Measurements from ENCODE around the gene MBOAT7. TPM values are rescaled to one million over a fixed set of nuclear protein-coding genes. Genes with fewer than 3 reads are reported as not detected.

The MBOAT7 gene
- total and polyA plus RNA-seq, 2 donors (not counting 3 experiments of a cell fraction or from before 2014, with no cell fraction given), result 204 to 218 TPM

- Histone ChIP-seq H4K20me1 (replicated peaks; ENCODE audit: control insufficient read depth, extremely low read depth, insufficient read depth, low read length) (no peaks in the 10 kb centered on the region), H3K9me1 (replicated peaks; ENCODE audit: control insufficient read depth, extremely low read depth, insufficient read depth, low read length) (no peaks in the 10 kb centered on the region), H3K4me1 (ENCODE audit: control insufficient read depth, extremely low read depth, insufficient read depth, low read length) (peaks cover 10% of the 10 kb centered on the region), H3K79me2 (ENCODE audit: control insufficient read depth, insufficient read depth, low read length) (peaks cover 21% of the 10 kb centered on the region), H3K4me3 (replicated peaks in 1 of 3; ENCODE audit: insufficient read depth in 1 of 3, low read depth in 1 of 3, low read length in 3 of 3) (no peak overlapping the region), H3K9me3 (replicated peaks; ENCODE audit: control insufficient read depth, insufficient read depth, low read length) (no peaks in the 10 kb centered on the region), H2AFZ (ENCODE audit: low read depth, low read length) (no peak overlapping the region), H3K27me3 (ENCODE audit: control insufficient read depth in 2 of 2, insufficient read depth in 2 of 2, low read length in 2 of 2) (no peaks in the 10 kb centered on the region), H3K9ac (replicated peaks; ENCODE audit: extremely low read depth, insufficient read depth, low read length) (no peak overlapping the region), H3K4me2 (ENCODE audit: insufficient read depth, low read length) (no peak overlapping the region), H3K27ac (ENCODE audit: insufficient read depth, low read depth, low read length) (no peak overlapping the region), H3K36me3 (ENCODE audit: control insufficient read depth in 2 of 2, extremely low read depth in 1 of 2, insufficient read depth in 2 of 2, low read length in 2 of 2) (peaks cover 1 to 3% of the 10 kb centered on the region in 2 experiments)
- dilution Hi-C loops (cut with MboI; ENCODE audit: extremely low pct_ligation_motif_present, low sequenced_read_pairs), result no loop called here
- DNase-seq (ENCODE audit: low read depth, low spot score) (no peak), FAIRE-seq (no peak)
- TF ChIP-seq EZH2 (IDR thresholded peaks at IDR 0.05; ENCODE audit: borderline replicate concordance, low read depth, low read length, severe bottlenecking) (no peak), MYC (IDR thresholded peaks at IDR 0.05; ENCODE audit: low read depth, low read length) (no peak), JUN (IDR thresholded peaks at IDR 0.05; ENCODE audit: borderline replicate concordance, insufficient read depth, insufficient read length, low read depth) (no peak), POLR2AphosphoS5 (IDR thresholded peaks at IDR 0.05; ENCODE audit: insufficient read depth, low read depth, low read length) (no peak), FOS (IDR thresholded peaks at IDR 0.05; ENCODE audit: borderline replicate concordance, insufficient read depth, low read length) (no peak)
- TF ChIP-seq, protein P1, sequence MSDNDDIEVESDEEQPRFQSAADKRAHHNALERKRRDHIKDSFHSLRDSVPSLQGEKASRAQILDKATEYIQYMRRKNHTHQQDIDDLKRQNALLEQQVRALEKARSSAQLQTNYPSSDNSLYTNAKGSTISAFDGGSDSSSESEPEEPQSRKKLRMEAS (IDR thresholded peaks at IDR 0.05; ENCODE audit: insufficient read depth, insufficient read length), result no peak
- TF ChIP-seq, protein P2, sequence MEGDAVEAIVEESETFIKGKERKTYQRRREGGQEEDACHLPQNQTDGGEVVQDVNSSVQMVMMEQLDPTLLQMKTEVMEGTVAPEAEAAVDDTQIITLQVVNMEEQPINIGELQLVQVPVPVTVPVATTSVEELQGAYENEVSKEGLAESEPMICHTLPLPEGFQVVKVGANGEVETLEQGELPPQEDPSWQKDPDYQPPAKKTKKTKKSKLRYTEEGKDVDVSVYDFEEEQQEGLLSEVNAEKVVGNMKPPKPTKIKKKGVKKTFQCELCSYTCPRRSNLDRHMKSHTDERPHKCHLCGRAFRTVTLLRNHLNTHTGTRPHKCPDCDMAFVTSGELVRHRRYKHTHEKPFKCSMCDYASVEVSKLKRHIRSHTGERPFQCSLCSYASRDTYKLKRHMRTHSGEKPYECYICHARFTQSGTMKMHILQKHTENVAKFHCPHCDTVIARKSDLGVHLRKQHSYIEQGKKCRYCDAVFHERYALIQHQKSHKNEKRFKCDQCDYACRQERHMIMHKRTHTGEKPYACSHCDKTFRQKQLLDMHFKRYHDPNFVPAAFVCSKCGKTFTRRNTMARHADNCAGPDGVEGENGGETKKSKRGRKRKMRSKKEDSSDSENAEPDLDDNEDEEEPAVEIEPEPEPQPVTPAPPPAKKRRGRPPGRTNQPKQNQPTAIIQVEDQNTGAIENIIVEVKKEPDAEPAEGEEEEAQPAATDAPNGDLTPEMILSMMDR (IDR thresholded peaks at IDR 0.05; ENCODE audit: extremely low read depth in 1 of 2, insufficient read depth in 1 of 2, low read depth in 1 of 2, low read length in 2 of 2), result no peak
- no TSS peak for BruUV-seq (replicated peaks)
- intact Hi-C loops (cut with micrococcal nuclease), result no loop called here
- ChIA-PET CTCF (interaction anchor here (1.1 to 2.7 kb wide), 2 partner anchors 28 to 73 kb away, joined by 3 to 11 read pairs; no protein-coding TSS in a partner anchor), POLR2A (interaction anchor here (0.7 kb wide), 1 partner anchor 35 kb away, joined by 4 read pairs; no protein-coding TSS in a partner anchor)
Observed at GRCh38 chr19:54193011-54193410, 3.6 kb upstream of the MBOAT7 start.
